Gastroesophageal sphincter (tissue), 4 donors: ENCODE measurements around the gene SHISAL2B. TPM values are rescaled to one million over a fixed set of nuclear protein-coding genes. Genes with fewer than 3 reads are reported as not detected.

Experiments used
- ATAC-seq: fragments of 150-250 bp; one replicate; pipeline ENCODE4 v1.9.1; 2016; ENCODE audit warnings: mild to moderate bottlenecking, moderate library complexity
- H3K27ac ChIP-seq, 4 donors: fragments of 200-600 bp; sonication (generic) in 3 of 4; 1 replicate in 3 of 4; 2 replicates in 1 of 4; pipeline ENCODE4 v1.5.1; 2016 to 2019
- H3K27me3 ChIP-seq: fragments of 200-600 bp; sonication (generic); one replicate; pipeline ENCODE4 v1.5.1; 2019
- H3K36me3 ChIP-seq, 2 donors: fragments of 200-600 bp; sonication (generic); one replicate each; pipeline ENCODE4 v1.5.1; 2019; ENCODE audit warnings: control low read depth in 1 of 2
- H3K4me1 ChIP-seq, 3 donors: fragments of 200-600 bp; sonication (generic); 1 replicate in 2 of 3; 2 replicates in 1 of 3; pipeline ENCODE4 v1.5.1; 2016 to 2019; ENCODE audit warnings: control low read depth in 2 of 3
- H3K4me3 ChIP-seq, 2 donors: fragments of 200-600 bp; sonication (generic); one replicate each; pipeline ENCODE4 v1.5.1; 2019; ENCODE audit warnings: mild to moderate bottlenecking in 1 of 2, moderate library complexity in 1 of 2
- H3K9me3 ChIP-seq, 3 donors: fragments of 200-600 bp; sonication (generic); one replicate each; pipeline ENCODE4 v1.5.1; 2017 to 2019; ENCODE audit warnings: control low read depth in 2 of 3
- EP300 ChIP-seq: sonication (generic); formaldehyde crosslinking; IDR thresholded peaks from one replicate; pipeline ENCODE4 v1.6.1; 2017; ENCODE audit warnings: antibody characterized with exemption, mild to moderate bottlenecking
- POLR2A ChIP-seq, 2 donors: fragments of 450-650 bp; IDR thresholded peaks; one replicate each; pipeline ENCODE4 v1.6.1; 2017; ENCODE audit warnings: antibody characterized with exemption in 2 of 2, mild to moderate bottlenecking in 2 of 2, moderate library complexity in 1 of 2
- POLR2AphosphoS5 ChIP-seq: sonication (generic); formaldehyde crosslinking; IDR thresholded peaks from one replicate; pipeline ENCODE4 v1.6.1; 2017; ENCODE audit warnings: antibody characterized with exemption
- WGBS, 2 donors: methylation state at CpG; one replicate each; pipeline ENCODE4 v1.1.5; 2018; ENCODE audit warnings: low coverage in 1 of 2; 5-methylcytosine and 5-hydroxymethylcytosine counted together
- total RNA-seq, 4 donors: library from RNA; depleted of rRNA; stranded (reverse); fragments of >200 nt; gene quantifications; one replicate each; pipeline ENCODE4 v1.1.0, GENCODE V29; 2016
- TF ChIP-seq, protein P1 (sequence below), 4 experiments: fragments of 200-600 bp in 2 of 4; fragments of 450-650 bp in 2 of 4; sonication (generic) in 1 of 4; IDR thresholded peaks; one replicate each; pipeline ENCODE4 v1.5.1; 2017 to 2019; ENCODE audit warnings: antibody characterized with exemption in 4 of 4, mild to moderate bottlenecking in 2 of 4, moderate library complexity in 2 of 4

Gene SHISAL2B
- total RNA-seq, 4 donors from 2014 or later = not detected

DNA sequence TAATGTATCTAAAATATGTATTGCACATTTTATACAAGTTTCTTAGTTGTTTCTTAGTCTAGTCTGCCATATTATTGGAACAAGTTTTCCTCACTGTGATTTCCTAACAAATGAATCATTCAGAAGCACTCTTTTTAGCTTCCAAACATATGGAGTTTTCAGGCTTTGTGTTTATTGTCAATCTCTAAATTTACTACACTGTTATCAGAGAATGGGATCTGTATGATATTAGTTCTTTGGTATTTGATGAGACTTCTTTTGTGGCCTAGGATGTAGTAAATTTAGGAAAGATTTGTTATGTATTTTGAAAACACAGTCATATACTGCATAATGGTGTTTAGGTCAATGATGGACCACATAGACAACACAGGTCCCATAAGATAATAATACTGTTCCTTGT is 52.5 kb downstream of the SHISAL2B start:
- H3K27ac ChIP-seq = no peak overlapping the region
- no peaks in the 10 kb centered on the region for H3K27me3 ChIP-seq
- ATAC-seq = no peak
- peaks cover 0 to 43% of the 10 kb centered on the region in 2 donors for H3K36me3 ChIP-seq
- no peaks in the 10 kb centered on the region for H3K4me1 ChIP-seq
- no peak overlapping the region for H3K4me3 ChIP-seq
- H3K9me3 ChIP-seq = no peaks in the 10 kb centered on the region
- TF ChIP-seq, protein P1, sequence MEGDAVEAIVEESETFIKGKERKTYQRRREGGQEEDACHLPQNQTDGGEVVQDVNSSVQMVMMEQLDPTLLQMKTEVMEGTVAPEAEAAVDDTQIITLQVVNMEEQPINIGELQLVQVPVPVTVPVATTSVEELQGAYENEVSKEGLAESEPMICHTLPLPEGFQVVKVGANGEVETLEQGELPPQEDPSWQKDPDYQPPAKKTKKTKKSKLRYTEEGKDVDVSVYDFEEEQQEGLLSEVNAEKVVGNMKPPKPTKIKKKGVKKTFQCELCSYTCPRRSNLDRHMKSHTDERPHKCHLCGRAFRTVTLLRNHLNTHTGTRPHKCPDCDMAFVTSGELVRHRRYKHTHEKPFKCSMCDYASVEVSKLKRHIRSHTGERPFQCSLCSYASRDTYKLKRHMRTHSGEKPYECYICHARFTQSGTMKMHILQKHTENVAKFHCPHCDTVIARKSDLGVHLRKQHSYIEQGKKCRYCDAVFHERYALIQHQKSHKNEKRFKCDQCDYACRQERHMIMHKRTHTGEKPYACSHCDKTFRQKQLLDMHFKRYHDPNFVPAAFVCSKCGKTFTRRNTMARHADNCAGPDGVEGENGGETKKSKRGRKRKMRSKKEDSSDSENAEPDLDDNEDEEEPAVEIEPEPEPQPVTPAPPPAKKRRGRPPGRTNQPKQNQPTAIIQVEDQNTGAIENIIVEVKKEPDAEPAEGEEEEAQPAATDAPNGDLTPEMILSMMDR (IDR thresholded peaks at IDR 0.05) = no peak
- TF ChIP-seq POLR2AphosphoS5 (no peak), EP300 (no peak), POLR2A (IDR thresholded peaks at IDR 0.05) (no peak)

DNA sequence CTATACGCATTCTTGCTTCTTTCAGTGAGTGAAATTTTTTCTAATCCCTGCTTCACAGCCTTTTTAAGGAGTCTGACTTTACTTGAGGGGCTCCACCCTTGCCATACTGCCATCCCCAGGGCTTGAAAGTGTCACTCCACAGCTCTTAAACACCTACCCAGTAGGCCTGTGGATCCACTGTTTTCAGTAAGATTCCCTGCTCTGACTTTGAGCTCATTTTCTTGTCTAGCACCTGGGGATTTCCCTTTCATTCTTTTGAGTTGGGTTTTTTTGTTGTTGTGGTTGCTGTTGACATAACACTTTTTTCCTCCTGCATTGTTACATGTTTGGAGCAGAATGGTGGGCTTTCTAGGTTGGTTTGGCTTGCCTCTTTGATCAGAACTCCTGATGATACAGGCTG is 54.6 kb downstream of the SHISAL2B start:
- Histone ChIP-seq H3K27me3 (no peaks in the 10 kb centered on the region), H3K27ac (no peak overlapping the region), H3K36me3 (peaks cover 0 to 29% of the 10 kb centered on the region in 2 donors), H3K4me3 (no peak overlapping the region), H3K4me1 (no peaks in the 10 kb centered on the region), H3K9me3 (no peaks in the 10 kb centered on the region)
- ATAC-seq = no peak
- WGBS, 2 donors = 100% methylated on average over 1 of the region's 1 CpG
- TF ChIP-seq EP300 (no peak), POLR2AphosphoS5 (no peak), POLR2A (IDR thresholded peaks at IDR 0.05) (no peak)
- TF ChIP-seq, protein P1 (IDR thresholded peaks at IDR 0.05) = no peak

DNA sequence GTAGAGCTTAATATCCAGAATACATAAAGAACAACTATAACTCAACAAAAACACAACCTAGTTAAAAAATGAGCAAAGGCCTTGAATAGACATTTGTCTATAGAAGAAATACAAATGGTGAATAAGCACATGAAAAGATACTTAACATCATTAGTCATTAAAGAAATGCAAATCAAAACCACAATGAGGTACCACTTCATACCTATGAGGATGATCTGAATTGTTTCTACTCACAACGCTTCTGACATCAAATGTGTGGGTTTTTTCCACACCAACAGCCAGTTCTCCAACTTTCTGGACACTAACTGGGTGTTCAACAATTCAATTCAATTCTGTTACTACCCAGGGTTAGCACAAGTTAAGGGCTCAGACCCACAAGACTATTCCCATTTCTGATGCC is 56.1 kb downstream of the SHISAL2B start:
- Histone ChIP-seq H3K9me3 (no peaks in the 10 kb centered on the region), H3K27ac (no peak overlapping the region), H3K36me3 (peaks cover 0 to 18% of the 10 kb centered on the region in 2 donors), H3K27me3 (no peaks in the 10 kb centered on the region), H3K4me3 (no peak overlapping the region), H3K4me1 (no peaks in the 10 kb centered on the region)
- no peak for ATAC-seq
- TF ChIP-seq POLR2A (IDR thresholded peaks at IDR 0.05) (no peak), POLR2AphosphoS5 (no peak), EP300 (no peak)
- TF ChIP-seq, protein P1 (IDR thresholded peaks at IDR 0.05) = no peak
- WGBS, 2 donors = 100% methylated on average over 1 of the region's 1 CpG

DNA sequence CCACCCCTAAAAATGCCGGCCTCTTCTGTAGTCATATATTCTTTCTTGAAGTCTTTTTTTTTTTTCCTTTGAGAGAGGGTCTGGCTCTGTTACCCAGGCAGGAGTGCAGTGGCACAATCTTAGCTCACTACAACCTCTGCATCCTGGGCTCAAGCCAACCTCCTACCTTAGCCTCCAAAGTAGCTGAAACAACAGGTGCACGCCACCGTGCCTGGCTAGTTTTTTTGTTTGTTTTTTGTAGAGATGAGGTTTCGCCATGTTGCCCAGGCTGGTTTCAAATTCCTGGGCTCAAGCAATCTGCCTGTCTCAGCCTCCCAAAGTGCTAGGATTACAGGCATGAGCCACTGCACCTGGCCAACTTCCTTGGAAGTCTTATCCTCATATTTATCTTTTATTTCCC is 59.1 kb downstream of the SHISAL2B start:
- Histone ChIP-seq H3K27ac (no peak overlapping the region), H3K4me1 (no peaks in the 10 kb centered on the region), H3K4me3 (no peak overlapping the region), H3K27me3 (no peaks in the 10 kb centered on the region), H3K9me3 (no peaks in the 10 kb centered on the region), H3K36me3 (peaks cover 0 to 36% of the 10 kb centered on the region in 2 donors)
- 90 to 91% methylated on average over 2 to 4 of the region's 4 CpGs for WGBS, 2 donors
- TF ChIP-seq, protein P1 (IDR thresholded peaks at IDR 0.05) = no peak
- TF ChIP-seq POLR2A (IDR thresholded peaks at IDR 0.05) (no peak), EP300 (no peak), POLR2AphosphoS5 (no peak)
- ATAC-seq = no peak

DNA sequence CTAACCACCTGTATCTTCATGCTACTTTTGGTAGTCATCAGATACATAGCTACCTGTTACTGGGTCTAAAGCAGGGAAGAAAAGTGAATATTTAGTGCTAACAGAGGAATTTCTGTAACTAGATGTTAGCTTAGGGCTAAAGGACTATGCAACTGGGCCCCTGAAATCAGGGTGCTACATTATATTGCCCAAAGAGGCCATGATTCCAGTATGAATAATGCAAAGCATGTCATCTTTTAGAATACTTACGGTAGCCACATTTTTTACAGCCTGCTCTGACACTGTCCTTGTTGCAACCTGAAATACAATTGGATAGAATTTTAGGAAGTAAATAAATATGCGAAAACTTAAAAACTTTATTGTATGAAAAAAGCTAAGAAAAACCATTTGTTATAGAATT is 63.8 kb downstream of the SHISAL2B start:
- ATAC-seq = no peak
- H3K27ac ChIP-seq = no peak overlapping the region
- no peak overlapping the region for H3K4me3 ChIP-seq
- peaks cover 0 to 20% of the 10 kb centered on the region in 2 donors for H3K36me3 ChIP-seq
- no peaks in the 10 kb centered on the region for H3K9me3 ChIP-seq
- no peaks in the 10 kb centered on the region for H3K27me3 ChIP-seq
- TF ChIP-seq POLR2AphosphoS5 = no peak
- no peak for TF ChIP-seq POLR2A (IDR thresholded peaks at IDR 0.05)
- TF ChIP-seq, protein P1 (IDR thresholded peaks at IDR 0.05) = no peak
- no peak for TF ChIP-seq EP300
- peaks cover 0 to 2% (median 0%) of the 10 kb centered on the region in 3 donors for H3K4me1 ChIP-seq
- WGBS, 2 donors = 94 to 100% methylated on average over 1 to 2 of the region's 2 CpGs
